Naive B cell (primary cell): ENCODE measurements around the gene ARHGAP12. TPM values are rescaled to one million over a fixed set of nuclear protein-coding genes. Genes with fewer than 3 reads are reported as not detected.

Source experiments
- ATAC-seq, 2 donors: fragments of 150-1000 bp; cut with Tn5 transposase; 2 replicates each; pipeline ENCODE4 v1.10.0; 2021; ENCODE audit warnings: low read depth in 2 of 2, mild to moderate bottlenecking in 2 of 2, moderate library complexity in 2 of 2
- DNase-seq: peaks from one replicate; pipeline ENCODE4 v3.0.0; 2022
- H3K27ac Mint-ChIP-seq, 6 donors: one replicate each; pipeline ENCODE4 v1.8.0; 2020 to 2022; ENCODE audit warnings: mild to moderate bottlenecking in 6 of 6, mixed read lengths in 6 of 6, moderate library complexity in 5 of 6, inconsistent platforms in 2 of 6
- H3K27me3 Mint-ChIP-seq, 3 donors: one replicate each; pipeline ENCODE4 v1.8.0; 2021 to 2022; ENCODE audit warnings: mixed read lengths in 3 of 3, mild to moderate bottlenecking in 1 of 3
- H3K36me3 Mint-ChIP-seq, 2 donors: one replicate each; pipeline ENCODE4 v1.8.0; 2020 to 2022; ENCODE audit warnings: mixed read lengths in 2 of 2, inconsistent platforms in 1 of 2, mild to moderate bottlenecking in 1 of 2
- H3K4me1 Mint-ChIP-seq, 3 donors: one replicate each; pipeline ENCODE4 v1.8.0; 2020 to 2022; ENCODE audit warnings: mixed read lengths in 3 of 3, inconsistent platforms in 1 of 3, mild to moderate bottlenecking in 1 of 3, moderate library complexity in 1 of 3
- H3K4me3 Mint-ChIP-seq, 8 donors: one replicate each; pipeline ENCODE4 v1.8.0; 2020 to 2022; ENCODE audit warnings: mild to moderate bottlenecking in 8 of 8, mixed read lengths in 8 of 8, moderate library complexity in 8 of 8, inconsistent platforms in 2 of 8
- H3K9me3 Mint-ChIP-seq, 7 donors: one replicate each; pipeline ENCODE4 v1.8.0; 2020 to 2022; ENCODE audit warnings: mixed read lengths in 7 of 7, mild to moderate bottlenecking in 5 of 7, inconsistent platforms in 2 of 7, moderate library complexity in 1 of 7
- polyA plus RNA-seq, 6 donors: library from polyadenylated mRNA; unstranded; fragments of 300-500 nt; fragmentation: Illumina TruSeq; gene quantifications; one replicate each; pipeline ENCODE4 v1.2.3, GENCODE V29; 2021; ENCODE audit warnings: low read depth in 6 of 6

Gene ARHGAP12
- polyA plus RNA-seq, 6 donors from 2014 or later, result 13.1 to 18.2 (median 15.1) TPM

DNA sequence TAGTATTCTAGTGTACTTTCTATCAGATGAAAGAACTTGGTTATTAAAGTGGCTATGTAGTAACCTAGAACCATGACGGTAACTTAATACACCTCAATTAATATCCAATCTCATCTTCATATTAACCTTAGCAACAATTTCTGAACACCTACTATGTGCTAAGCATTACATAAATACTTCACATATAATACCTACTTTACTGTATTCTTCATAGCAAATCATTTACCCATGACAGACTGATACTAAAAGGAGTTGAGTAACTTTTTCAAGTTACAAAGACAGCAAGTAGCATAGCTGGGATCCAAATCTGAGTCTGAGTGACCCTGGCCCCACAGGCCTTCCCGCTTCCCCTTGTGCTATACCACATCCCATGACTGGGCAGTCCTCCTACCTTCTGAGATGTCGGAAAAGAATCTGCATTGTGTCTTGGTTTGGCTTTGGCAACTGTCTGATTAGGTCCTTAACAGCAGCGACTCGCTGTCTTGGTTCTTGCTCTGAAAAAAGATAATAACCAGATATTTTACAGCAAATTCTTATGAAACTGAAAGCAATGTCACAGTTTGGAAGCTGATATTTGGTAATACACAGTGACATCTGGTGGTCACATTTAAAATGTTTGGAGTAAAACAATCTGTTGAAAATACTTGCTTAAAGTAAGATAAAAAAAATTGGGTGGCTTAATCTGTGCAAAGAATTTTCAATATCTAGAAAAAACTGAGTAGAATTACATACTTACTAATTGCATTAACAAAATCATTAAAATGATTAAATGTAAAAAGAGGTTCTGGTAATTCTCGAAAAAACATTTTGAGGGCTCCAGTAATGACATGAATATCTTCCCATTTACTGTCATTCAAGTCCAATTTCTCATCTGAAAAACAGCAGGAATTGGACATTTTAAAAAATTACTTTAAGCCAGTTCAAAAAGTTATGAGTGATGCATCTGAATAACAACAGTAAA lies 120.1 kb downstream of the ARHGAP12 start:
- ATAC-seq (peak; percentile 45 to 54), DNase-seq (peak; percentile 39)
- no peaks in the 10 kb centered on the region for H3K9me3 Mint-ChIP-seq
- no peaks in the 10 kb centered on the region for H3K27me3 Mint-ChIP-seq
- H3K36me3 Mint-ChIP-seq, result peaks cover 0 to 21% of the 10 kb centered on the region in 2 donors
- peaks cover 4 to 5% (median 5%) of the 10 kb centered on the region in 3 donors for H3K4me1 Mint-ChIP-seq
- H3K4me3 Mint-ChIP-seq, result peak overlapping the region in 1 of 8 donors; percentile 37
- peak overlapping the region in 5 of 6 donors; percentile 4 to 95 (median 57) for H3K27ac Mint-ChIP-seq

- peak overlapping the region in 1 of 6 donors; percentile 65 for H3K27ac Mint-ChIP-seq
- no peaks in the 10 kb centered on the region for H3K9me3 Mint-ChIP-seq
- peaks cover 4 to 5% (median 5%) of the 10 kb centered on the region in 3 donors for H3K4me1 Mint-ChIP-seq
- no peak for DNase-seq
- H3K4me3 Mint-ChIP-seq, result no peak overlapping the region
- H3K27me3 Mint-ChIP-seq, result no peaks in the 10 kb centered on the region
- ATAC-seq, result no peak
- H3K36me3 Mint-ChIP-seq, result peaks cover 0 to 11% of the 10 kb centered on the region in 2 donors
Measured at GRCh38 chr10:31804352-31804810, 124.2 kb downstream of the ARHGAP12 start.

- no peaks in the 10 kb centered on the region for H3K27me3 Mint-ChIP-seq
Measured at GRCh38 chr10:31803606-31804351, 124.9 kb downstream of the ARHGAP12 start.

GRCh38 chr10:31799181-31799580 lies 129.4 kb downstream of the ARHGAP12 start:
- Mint-ChIP-seq H3K9me3 (no peaks in the 10 kb centered on the region), H3K4me1 (no peaks in the 10 kb centered on the region), H3K27ac (no peak overlapping the region), H3K27me3 (no peaks in the 10 kb centered on the region), H3K36me3 (no peaks in the 10 kb centered on the region), H3K4me3 (no peak overlapping the region)
- DNase-seq (no peak), ATAC-seq (no peak)

More at GRCh38 chr10:31803606-31804351, 124.9 kb downstream of the ARHGAP12 start:
- ATAC-seq (no peak), DNase-seq (no peak)
- no peak overlapping the region for H3K4me3 Mint-ChIP-seq
- peak overlapping the region in 1 of 6 donors; percentile 44 for H3K27ac Mint-ChIP-seq
- H3K4me1 Mint-ChIP-seq, result peaks cover 4 to 5% (median 5%) of the 10 kb centered on the region in 3 donors
- peaks cover 0 to 11% of the 10 kb centered on the region in 2 donors for H3K36me3 Mint-ChIP-seq
- no peaks in the 10 kb centered on the region for H3K9me3 Mint-ChIP-seq

GRCh38 chr10:31792745-31793144 lies 135.9 kb downstream of the ARHGAP12 start:
- H3K4me3 Mint-ChIP-seq, result no peak overlapping the region
- no peaks in the 10 kb centered on the region for H3K36me3 Mint-ChIP-seq
- H3K9me3 Mint-ChIP-seq, result peaks cover 0 to 16% (median 8%) of the 10 kb centered on the region in 7 donors
- DNase-seq (no peak), ATAC-seq (no peak)
- peak overlapping the region in 1 of 6 donors; percentile 84 for H3K27ac Mint-ChIP-seq
- H3K4me1 Mint-ChIP-seq, result no peaks in the 10 kb centered on the region
- peaks cover 7 to 9% (median 9%) of the 10 kb centered on the region in 3 donors for H3K27me3 Mint-ChIP-seq

DNA sequence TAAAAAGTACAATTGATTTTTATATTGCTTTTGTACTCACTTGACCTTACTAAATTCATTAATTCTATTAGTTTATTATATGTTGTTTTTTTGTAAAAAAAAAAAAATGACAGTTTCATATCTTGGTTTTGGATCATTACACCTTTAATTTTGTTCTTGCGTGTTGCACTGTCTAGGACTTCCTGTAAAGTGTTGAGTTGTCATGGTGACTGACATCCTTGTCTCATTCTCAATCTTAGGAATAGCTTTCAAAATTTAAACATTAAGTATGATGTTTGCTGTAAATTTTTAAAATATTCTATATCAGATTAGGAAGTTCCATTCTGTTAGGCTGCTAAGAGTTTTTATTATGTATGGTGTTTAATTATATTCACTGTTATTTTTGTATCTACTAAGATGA lies 139.1 kb downstream of the ARHGAP12 start:
- H3K4me3 Mint-ChIP-seq, result no peak overlapping the region
- H3K36me3 Mint-ChIP-seq, result no peaks in the 10 kb centered on the region
- peak in 1 of 2 donors; percentile 39 for ATAC-seq
- no peaks in the 10 kb centered on the region for H3K4me1 Mint-ChIP-seq
- no peak for DNase-seq
- peaks cover 0 to 16% (median 8%) of the 10 kb centered on the region in 7 donors for H3K9me3 Mint-ChIP-seq
- H3K27me3 Mint-ChIP-seq, result peaks cover 7 to 9% (median 9%) of the 10 kb centered on the region in 3 donors
- H3K27ac Mint-ChIP-seq, result no peak overlapping the region

GRCh38 chr10:31782701-31783100 lies 145.9 kb downstream of the ARHGAP12 start:
- Mint-ChIP-seq H3K36me3 (no peaks in the 10 kb centered on the region), H3K4me3 (no peak overlapping the region), H3K27me3 (no peaks in the 10 kb centered on the region), H3K4me1 (no peaks in the 10 kb centered on the region), H3K27ac (no peak overlapping the region), H3K9me3 (no peaks in the 10 kb centered on the region)
- DNase-seq (no peak), ATAC-seq (no peak)

DNA sequence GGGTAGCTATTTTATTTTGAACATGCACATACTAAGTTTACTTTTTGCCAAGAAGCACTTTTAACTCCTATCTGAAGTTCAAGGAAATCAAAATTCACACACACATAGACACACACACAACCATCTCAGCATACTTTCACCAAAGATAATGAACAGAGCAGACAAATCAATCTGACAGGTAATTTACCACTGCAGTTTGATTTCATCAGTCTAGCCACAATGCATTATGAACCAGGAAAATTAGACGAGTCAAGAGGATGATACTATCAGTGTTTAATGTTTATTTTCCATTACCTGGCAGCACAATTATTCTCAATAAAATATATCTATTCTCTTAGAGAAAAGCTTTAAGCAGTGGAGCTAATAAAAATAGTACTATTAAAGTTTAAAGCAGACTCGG lies 147.9 kb downstream of the ARHGAP12 start:
- ATAC-seq, result no peak
- no peak for DNase-seq
- Mint-ChIP-seq H3K4me3 (no peak overlapping the region), H3K4me1 (no peaks in the 10 kb centered on the region), H3K36me3 (no peaks in the 10 kb centered on the region), H3K27ac (no peak overlapping the region), H3K27me3 (no peaks in the 10 kb centered on the region), H3K9me3 (peaks cover 0 to 5% (median 1%) of the 10 kb centered on the region in 7 donors)

DNA sequence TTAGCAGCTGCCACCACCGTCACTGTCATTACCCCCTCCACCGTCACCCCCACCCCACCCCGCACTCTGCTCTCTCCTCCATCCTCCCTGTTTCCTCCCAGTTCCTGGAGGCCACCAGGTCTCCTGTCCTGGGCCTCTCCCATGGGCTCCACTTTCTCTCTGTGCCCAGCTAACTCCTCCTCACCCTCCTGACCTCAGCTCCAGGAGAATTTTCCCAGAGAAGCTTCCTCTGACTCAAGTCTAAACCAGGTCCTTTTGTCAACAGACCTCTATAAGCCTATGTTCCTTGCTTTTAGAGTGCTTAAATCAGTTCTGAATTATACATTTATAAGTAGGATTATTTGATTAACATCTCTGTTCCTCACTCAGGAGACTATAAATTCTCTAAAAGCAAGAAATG lies 150.0 kb downstream of the ARHGAP12 start:
- peak overlapping the region in 1 of 6 donors; percentile 38 for H3K27ac Mint-ChIP-seq
- H3K36me3 Mint-ChIP-seq, result no peaks in the 10 kb centered on the region
- no peaks in the 10 kb centered on the region for H3K4me1 Mint-ChIP-seq
- no peaks in the 10 kb centered on the region for H3K27me3 Mint-ChIP-seq
- DNase-seq (no peak), ATAC-seq (no peak)
- peaks cover 0 to 5% (median 1%) of the 10 kb centered on the region in 7 donors for H3K9me3 Mint-ChIP-seq
- H3K4me3 Mint-ChIP-seq, result no peak overlapping the region

DNA sequence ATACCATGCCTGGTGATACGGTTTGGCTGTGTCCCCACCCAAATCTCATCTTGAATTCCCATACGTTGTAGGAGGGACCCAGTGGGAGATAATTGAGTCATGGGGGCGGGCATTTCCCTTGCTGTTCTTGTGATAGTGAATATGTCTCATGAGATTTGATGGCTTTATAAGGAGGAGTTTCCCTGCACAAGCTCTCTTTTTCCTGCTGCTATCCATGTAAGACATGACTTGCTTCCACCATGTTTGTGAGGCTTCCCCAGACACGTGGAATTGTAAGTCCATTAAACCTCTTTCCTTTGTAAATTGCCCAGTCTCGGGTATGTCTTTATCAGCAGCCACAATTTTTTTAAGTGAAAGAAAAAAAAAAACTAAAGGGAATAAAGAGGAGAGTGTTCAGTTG lies 152.5 kb downstream of the ARHGAP12 start:
- Mint-ChIP-seq H3K27me3 (no peaks in the 10 kb centered on the region), H3K4me3 (no peak overlapping the region), H3K27ac (no peak overlapping the region), H3K36me3 (no peaks in the 10 kb centered on the region), H3K4me1 (no peaks in the 10 kb centered on the region), H3K9me3 (peaks cover 0 to 5% (median 1%) of the 10 kb centered on the region in 7 donors)
- ATAC-seq (no peak), DNase-seq (no peak)

DNA sequence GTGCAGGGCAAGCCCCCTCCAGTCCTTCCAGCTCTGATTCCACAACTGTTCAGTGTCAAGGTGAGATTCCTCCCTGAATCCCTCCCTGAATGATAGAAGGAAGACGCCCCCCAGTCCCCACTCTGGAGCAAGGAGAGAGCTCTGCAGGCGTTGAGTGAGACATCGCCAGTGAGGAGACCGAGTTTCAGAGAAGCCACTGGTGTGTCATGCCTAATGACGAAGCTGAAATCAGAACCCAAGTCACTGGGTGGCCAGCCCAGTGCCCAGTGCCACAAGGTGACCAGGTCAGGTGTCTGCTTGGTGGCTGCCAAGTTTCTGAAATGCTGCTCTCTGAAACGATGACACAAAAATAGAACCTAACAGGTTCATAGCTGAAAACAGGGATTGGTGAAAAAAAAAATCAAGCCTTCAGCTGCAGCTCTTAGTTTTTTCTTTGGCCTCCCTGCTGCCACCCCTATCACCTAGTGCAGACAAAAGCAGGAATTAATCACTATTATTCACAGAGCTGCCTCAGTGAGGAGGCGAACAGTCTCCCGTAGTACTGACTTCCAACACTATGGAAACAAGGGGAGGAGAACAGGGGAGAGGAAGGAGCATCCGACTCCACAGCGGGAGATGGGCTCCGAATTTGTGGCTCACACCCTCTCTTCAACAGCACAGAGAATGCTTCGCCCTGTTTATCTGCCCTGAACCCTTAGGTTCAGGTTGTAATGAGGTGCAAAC lies 153.5 kb downstream of the ARHGAP12 start:
- Mint-ChIP-seq H3K36me3 (no peaks in the 10 kb centered on the region), H3K4me1 (no peaks in the 10 kb centered on the region), H3K27me3 (peaks cover 0 to 3% (median 0%) of the 10 kb centered on the region in 3 donors), H3K9me3 (peaks cover 0 to 5% (median 1%) of the 10 kb centered on the region in 7 donors), H3K4me3 (no peak overlapping the region), H3K27ac (no peak overlapping the region)
- no peak for DNase-seq
- no peak for ATAC-seq

DNA sequence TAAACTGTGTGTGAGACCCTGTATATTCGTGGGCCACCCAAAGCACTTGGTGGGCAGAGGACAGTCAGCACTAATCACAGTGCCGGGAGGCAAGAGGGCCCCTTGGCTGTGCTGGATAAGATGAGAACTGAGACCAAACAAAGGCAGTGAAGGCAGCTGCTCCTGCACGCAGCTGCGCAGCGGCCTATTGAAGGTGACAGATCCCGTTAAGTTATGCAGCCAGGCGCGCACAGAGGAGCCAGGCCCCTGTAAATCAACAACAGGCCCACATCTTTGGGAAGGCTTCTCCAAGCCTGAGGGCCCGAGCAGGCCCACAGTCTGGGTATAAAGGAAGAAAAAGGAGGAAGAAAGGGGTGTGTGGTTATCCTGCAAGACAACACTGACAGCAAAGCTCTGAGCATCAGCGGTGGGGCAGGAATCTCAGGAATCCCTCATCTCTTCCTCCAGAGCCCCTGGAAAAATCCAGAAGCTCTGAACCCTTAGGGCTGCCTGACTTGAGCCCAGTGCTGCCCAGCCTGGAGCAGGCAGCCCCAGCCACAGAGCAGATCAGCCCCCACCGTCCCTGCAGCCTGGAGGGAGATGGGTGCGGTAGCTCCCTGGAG lies 154.2 kb downstream of the ARHGAP12 start:
- H3K4me3 Mint-ChIP-seq, result peak overlapping the region in 2 of 8 donors; percentile 44
- H3K36me3 Mint-ChIP-seq, result no peaks in the 10 kb centered on the region
- H3K27ac Mint-ChIP-seq, result no peak overlapping the region
- peaks cover 0 to 5% (median 1%) of the 10 kb centered on the region in 7 donors for H3K9me3 Mint-ChIP-seq
- H3K4me1 Mint-ChIP-seq, result no peaks in the 10 kb centered on the region
- DNase-seq (no peak), ATAC-seq (no peak)
- peaks cover 0 to 3% (median 0%) of the 10 kb centered on the region in 3 donors for H3K27me3 Mint-ChIP-seq
